Measurements from ENCODE around the gene COQ3. TPM values are rescaled to one million over a fixed set of nuclear protein-coding genes. Genes with fewer than 3 reads are reported as not detected.

The COQ3 gene
- total RNA-seq, 1 donor from 2014 or later: 4.3 TPM

GRCh38 chr6:99333068-99333467, 60.9 kb downstream of the COQ3 start:
- DNase-seq (ENCODE audit: low spot score): no peak

GRCh38 chr6:99331531-99331930, 62.5 kb downstream of the COQ3 start:
- DNase-seq (ENCODE audit: low spot score): no peak

GRCh38 chr6:99330159-99330558, 63.8 kb downstream of the COQ3 start:
- DNase-seq (ENCODE audit: low spot score): peak; percentile 46

- DNase-seq (ENCODE audit: low spot score): no peak
These were observed 69.0 kb downstream of the COQ3 start for GRCh38 chr6:99324996-99325395.

Other genes with a start within 250 kb of the COQ3 start
- gene FAXC, start 44.5 kb downstream of the COQ3 start, total RNA-seq: 7.3 TPM
- gene PNISR, start 31.1 kb upstream of the COQ3 start, total RNA-seq: 104 TPM
- gene USP45, start 121.2 kb upstream of the COQ3 start, total RNA-seq: 19.6 TPM
- 78.5 TPM for gene CCNC, start 174.5 kb upstream of the COQ3 start, total RNA-seq
- not detected for gene PRDM13, start 212.6 kb upstream of the COQ3 start, total RNA-seq